ENCODE results near the gene ANTXR1. TPM values are rescaled to one million over a fixed set of nuclear protein-coding genes. Genes with fewer than 3 reads are reported as not detected.

ANTXR1 gene
- total and polyA plus RNA-seq, 2 donors (not counting 3 experiments of a cell fraction or from before 2014, with no cell fraction given): 4.2 to 17.3 TPM

DNA sequence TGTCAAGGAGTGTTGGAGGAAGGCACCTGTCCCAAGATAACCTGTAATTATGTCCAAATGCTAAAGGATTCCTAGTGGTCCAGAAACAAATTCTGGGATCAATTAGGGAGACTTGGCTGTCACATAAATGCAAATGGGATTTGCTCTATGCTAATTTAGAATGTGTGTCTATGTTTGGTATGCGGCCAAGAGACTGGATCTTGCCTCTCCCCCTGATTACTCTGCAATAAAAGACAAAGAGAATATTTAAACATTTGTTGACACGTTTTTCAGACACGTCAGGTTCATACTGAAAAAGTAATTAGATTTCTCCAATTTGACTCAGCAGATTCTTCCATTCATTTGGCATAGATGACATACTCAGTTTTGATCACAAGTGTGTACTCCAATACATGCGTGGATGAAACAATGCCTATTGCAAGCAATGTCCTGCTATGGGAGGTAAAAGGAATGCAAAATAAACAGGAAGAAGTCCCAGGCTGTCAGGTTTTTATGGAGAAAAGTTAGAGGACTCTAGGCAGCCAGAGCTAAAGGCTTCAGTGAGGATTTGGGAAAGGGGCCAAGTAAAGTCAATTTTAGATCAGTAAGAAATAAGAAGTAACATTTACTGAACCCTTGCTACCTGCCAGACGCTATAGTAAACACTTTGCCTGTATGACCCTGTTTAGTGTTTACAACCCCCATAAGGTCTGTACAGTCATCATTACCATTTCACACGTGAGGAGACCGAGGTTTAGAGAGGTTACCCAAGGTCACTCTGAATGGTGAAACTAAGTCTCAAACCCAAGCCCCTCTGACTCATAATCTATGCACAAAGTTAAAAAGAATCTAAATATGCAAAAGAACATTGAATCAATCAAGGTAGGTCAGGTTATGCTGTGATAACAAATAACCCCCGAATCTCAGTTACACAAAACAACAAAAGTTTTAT, 7.8 kb downstream of the ANTXR1 start:
- H3K27ac ChIP-seq (ENCODE audit: insufficient read depth, low read depth, low read length): no peak overlapping the region
- BruUV-seq (replicated peaks): no TSS peak
- no peaks in the 10 kb centered on the region for H3K4me1 ChIP-seq (ENCODE audit: control insufficient read depth, extremely low read depth, insufficient read depth, low read length)
- H3K9me3 ChIP-seq (replicated peaks; ENCODE audit: control insufficient read depth, insufficient read depth, low read length): no peaks in the 10 kb centered on the region
- H3K36me3 ChIP-seq (ENCODE audit: control insufficient read depth in 2 of 2, extremely low read depth in 1 of 2, insufficient read depth in 2 of 2, low read length in 2 of 2): no peaks in the 10 kb centered on the region
- no peaks in the 10 kb centered on the region for H3K9me1 ChIP-seq (replicated peaks; ENCODE audit: control insufficient read depth, extremely low read depth, insufficient read depth, low read length)
- peaks cover 0 to 6% of the 10 kb centered on the region in 2 experiments for H3K27me3 ChIP-seq (ENCODE audit: control insufficient read depth in 2 of 2, insufficient read depth in 2 of 2, low read length in 2 of 2)
- no peaks in the 10 kb centered on the region for H3K79me2 ChIP-seq (ENCODE audit: control insufficient read depth, insufficient read depth, low read length)
- intact Hi-C loops (cut with micrococcal nuclease): no loop called here
- DNase-seq (ENCODE audit: low read depth, low spot score) (no peak), FAIRE-seq (no peak)
- POLR2A ChIA-PET: no interaction called here
- no peak overlapping the region for H2AFZ ChIP-seq (ENCODE audit: low read depth, low read length)
- H3K4me3 ChIP-seq (replicated peaks in 1 of 3; ENCODE audit: insufficient read depth in 1 of 3, low read depth in 1 of 3, low read length in 3 of 3): no peak overlapping the region
- TF ChIP-seq FOS (IDR thresholded peaks at IDR 0.05; ENCODE audit: borderline replicate concordance, insufficient read depth, low read length) (no peak), POLR2AphosphoS5 (IDR thresholded peaks at IDR 0.05; ENCODE audit: insufficient read depth, low read depth, low read length) (no peak), GATA2 (IDR thresholded peaks at IDR 0.05; ENCODE audit: insufficient read depth, insufficient read length, low read depth, low read length) (no peak), MYC (IDR thresholded peaks at IDR 0.05; ENCODE audit: low read depth, low read length) (no peak), JUN (IDR thresholded peaks at IDR 0.05; ENCODE audit: borderline replicate concordance, insufficient read depth, insufficient read length, low read depth) (no peak), EZH2 (IDR thresholded peaks at IDR 0.05; ENCODE audit: borderline replicate concordance, low read depth, low read length, severe bottlenecking) (no peak), POLR2A (IDR thresholded peaks at IDR 0.05; ENCODE audit: low read depth, low read length) (no peak)
- TF ChIP-seq, protein P1, sequence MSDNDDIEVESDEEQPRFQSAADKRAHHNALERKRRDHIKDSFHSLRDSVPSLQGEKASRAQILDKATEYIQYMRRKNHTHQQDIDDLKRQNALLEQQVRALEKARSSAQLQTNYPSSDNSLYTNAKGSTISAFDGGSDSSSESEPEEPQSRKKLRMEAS (IDR thresholded peaks at IDR 0.05; ENCODE audit: insufficient read depth, insufficient read length): no peak
- TF ChIP-seq, protein P2, sequence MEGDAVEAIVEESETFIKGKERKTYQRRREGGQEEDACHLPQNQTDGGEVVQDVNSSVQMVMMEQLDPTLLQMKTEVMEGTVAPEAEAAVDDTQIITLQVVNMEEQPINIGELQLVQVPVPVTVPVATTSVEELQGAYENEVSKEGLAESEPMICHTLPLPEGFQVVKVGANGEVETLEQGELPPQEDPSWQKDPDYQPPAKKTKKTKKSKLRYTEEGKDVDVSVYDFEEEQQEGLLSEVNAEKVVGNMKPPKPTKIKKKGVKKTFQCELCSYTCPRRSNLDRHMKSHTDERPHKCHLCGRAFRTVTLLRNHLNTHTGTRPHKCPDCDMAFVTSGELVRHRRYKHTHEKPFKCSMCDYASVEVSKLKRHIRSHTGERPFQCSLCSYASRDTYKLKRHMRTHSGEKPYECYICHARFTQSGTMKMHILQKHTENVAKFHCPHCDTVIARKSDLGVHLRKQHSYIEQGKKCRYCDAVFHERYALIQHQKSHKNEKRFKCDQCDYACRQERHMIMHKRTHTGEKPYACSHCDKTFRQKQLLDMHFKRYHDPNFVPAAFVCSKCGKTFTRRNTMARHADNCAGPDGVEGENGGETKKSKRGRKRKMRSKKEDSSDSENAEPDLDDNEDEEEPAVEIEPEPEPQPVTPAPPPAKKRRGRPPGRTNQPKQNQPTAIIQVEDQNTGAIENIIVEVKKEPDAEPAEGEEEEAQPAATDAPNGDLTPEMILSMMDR (IDR thresholded peaks at IDR 0.05; ENCODE audit: extremely low read depth in 1 of 2, insufficient read depth in 1 of 2, low read depth in 1 of 2, low read length in 2 of 2): no peak
- dilution Hi-C loops (cut with MboI; ENCODE audit: extremely low pct_ligation_motif_present, low sequenced_read_pairs): no loop called here
- CTCF ChIA-PET: interaction anchor here (1.0 to 1.6 kb wide), 2 partner anchors 77 kb away, joined by 3 read pairs; no protein-coding TSS in a partner anchor
- H4K20me1 ChIP-seq (replicated peaks; ENCODE audit: control insufficient read depth, extremely low read depth, insufficient read depth, low read length): no peaks in the 10 kb centered on the region
- no peak overlapping the region for H3K4me2 ChIP-seq (ENCODE audit: insufficient read depth, low read length)
- no peak overlapping the region for H3K9ac ChIP-seq (replicated peaks; ENCODE audit: extremely low read depth, insufficient read depth, low read length)
